ENCODE results near the gene RAB43. TPM values are rescaled to one million over a fixed set of nuclear protein-coding genes. Genes with fewer than 3 reads are reported as not detected.
"Not testable (repeated sequence)": the region's sequence is repeated elsewhere in the genome, so short reads cannot be mapped to it uniquely, and the experiment has no call there.

The RAB43 gene
- total RNA-seq, 2 experiments from 2014 or later = 56.0 to 58.7 TPM

DNA sequence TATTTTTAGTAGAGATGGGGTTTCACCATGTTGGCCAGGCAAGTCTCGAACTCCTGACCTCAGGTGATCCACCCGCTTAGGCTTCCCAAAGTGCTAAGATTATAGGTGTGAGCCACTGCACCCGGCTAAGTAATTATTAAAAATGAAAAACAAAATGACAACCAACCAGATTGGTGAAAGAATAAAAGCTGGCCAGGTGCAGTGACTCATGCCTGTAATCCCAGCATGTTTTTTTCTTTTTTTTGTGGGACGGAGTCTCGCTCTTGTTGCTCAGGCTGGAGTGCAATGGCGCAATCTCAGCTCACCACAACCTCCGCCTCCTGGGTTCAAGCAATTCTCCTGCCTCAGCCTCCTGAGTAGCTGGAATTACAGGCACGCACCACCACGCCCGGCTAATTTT lies 14.7 kb upstream of the RAB43 start:
- CTCF ChIA-PET = interaction anchor here (1.0 to 1.4 kb wide), 2 partner anchors 14 to 109 kb away, joined by 4 read pairs; partner anchors contain the start of gene RAB43
- H3K27ac Mint-ChIP-seq; H3K4me3 Mint-ChIP-seq; DNase-seq; H3K27me3 Mint-ChIP-seq (ENCODE audit: low read depth); POLR2A ChIA-PET; H3K9me3 Mint-ChIP-seq (ENCODE audit: insufficient read depth); ATAC-seq: not testable (repeated sequence)
- peaks cover 11% of the 10 kb centered on the region for H3K4me1 Mint-ChIP-seq (ENCODE audit: low read depth)
- peaks cover 33% of the 10 kb centered on the region for H3K36me3 Mint-ChIP-seq (ENCODE audit: low read depth)

DNA sequence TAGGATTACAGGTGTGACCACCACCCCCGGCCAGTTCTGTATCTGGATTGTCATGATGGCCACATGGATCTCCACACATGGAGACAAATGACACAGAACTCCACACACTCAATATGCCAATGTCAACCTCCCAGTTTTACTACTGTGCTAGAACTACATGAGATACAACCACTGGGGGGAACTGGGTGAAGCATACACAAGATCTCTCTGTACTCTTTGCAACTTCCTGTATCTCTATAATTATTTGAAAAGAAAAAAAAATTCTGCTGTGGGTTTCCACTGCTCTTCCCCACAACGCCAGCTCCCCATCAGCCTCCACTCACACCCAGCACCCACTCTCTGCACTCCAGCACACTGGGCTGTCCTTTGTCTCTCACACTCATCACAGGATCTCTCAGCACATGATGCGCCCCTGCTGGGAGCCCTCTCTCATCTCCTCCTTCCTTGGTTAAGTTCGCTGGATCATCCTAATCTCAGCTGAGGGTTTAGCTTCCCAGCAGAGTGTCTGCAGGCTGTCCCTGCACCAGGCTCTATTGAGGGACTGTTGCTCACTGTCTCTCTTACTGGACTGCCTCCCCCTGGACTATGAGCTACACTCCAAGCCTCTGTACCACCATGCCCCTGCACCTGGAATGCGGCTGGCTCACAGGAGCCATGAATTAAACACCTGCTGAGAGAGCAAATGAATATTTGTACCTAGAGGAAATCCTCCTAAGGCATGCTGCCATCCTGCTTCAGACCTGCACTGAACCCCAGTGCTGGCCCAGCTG lies 10.7 kb upstream of the RAB43 start:
- H3K36me3 Mint-ChIP-seq (ENCODE audit: low read depth) = peaks cover 45% of the 10 kb centered on the region
- ATAC-seq = peak; percentile 31
- ChIA-PET POLR2A (interaction anchor here (1.4 to 4.0 kb wide), 2 partner anchors 10 to 184 kb away, joined by 3 to 24 read pairs; partner anchors contain the start of gene RAB43), CTCF (interaction anchor here (1.3 to 4.1 kb wide), 6 partner anchors 11 to 162 kb away, joined by 3 to 17 read pairs (median 6); partner anchors contain the start of gene RAB43)
- H3K9me3 Mint-ChIP-seq (ENCODE audit: insufficient read depth) = no peaks in the 10 kb centered on the region
- no peak overlapping the region for H3K4me3 Mint-ChIP-seq
- H3K27ac Mint-ChIP-seq = peak overlapping the region; percentile 48
- DNase-seq = no peak
- no peaks in the 10 kb centered on the region for H3K27me3 Mint-ChIP-seq (ENCODE audit: low read depth)
- peaks cover 11% of the 10 kb centered on the region for H3K4me1 Mint-ChIP-seq (ENCODE audit: low read depth)

DNA sequence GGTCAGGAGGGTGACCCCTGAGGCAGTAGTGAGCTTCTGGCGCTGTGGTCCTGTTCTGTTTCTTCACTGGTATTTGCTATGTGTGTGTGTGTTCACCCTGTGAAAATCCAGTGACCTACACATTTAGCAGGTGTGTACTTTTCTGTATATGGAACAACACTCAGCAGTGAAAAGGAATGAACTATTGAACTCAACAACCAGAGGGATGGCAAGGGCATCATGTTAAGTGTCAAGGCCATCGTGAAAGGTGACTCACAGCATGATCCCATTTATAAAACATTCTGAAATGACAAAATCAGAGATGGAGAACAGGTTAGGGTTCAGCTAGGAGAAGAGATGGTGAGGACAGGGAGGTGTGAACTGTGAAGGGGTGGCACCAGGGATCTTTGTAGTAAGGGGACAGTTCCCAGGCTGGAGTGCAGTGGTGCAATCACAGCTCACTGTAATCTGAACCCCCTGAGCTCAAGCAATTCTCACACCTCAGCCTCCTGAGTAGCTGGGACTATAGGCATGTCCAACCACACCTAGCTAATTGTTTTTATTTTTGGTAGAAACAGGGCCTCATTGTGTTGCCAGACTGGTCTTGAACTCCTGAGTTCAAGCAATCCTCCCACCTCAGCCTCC lies 10.0 kb upstream of the RAB43 start:
- H3K4me1 Mint-ChIP-seq (ENCODE audit: low read depth) = peaks cover 11% of the 10 kb centered on the region
- CTCF ChIA-PET = interaction anchor here (1.3 to 4.1 kb wide), 6 partner anchors 10 to 162 kb away, joined by 3 to 17 read pairs (median 6); partner anchors contain the start of gene RAB43
- peaks cover 47% of the 10 kb centered on the region for H3K36me3 Mint-ChIP-seq (ENCODE audit: low read depth)
- H3K9me3 Mint-ChIP-seq (ENCODE audit: insufficient read depth) = no peaks in the 10 kb centered on the region
- POLR2A ChIA-PET = interaction anchor here (1.4 to 4.0 kb wide), 2 partner anchors 10 to 184 kb away, joined by 3 to 24 read pairs; partner anchors contain the start of gene RAB43
- peak overlapping the region; percentile 23 for H3K27ac Mint-ChIP-seq
- ATAC-seq (no peak), DNase-seq (no peak)
- H3K4me3 Mint-ChIP-seq = no peak overlapping the region
- H3K27me3 Mint-ChIP-seq (ENCODE audit: low read depth) = no peaks in the 10 kb centered on the region

DNA sequence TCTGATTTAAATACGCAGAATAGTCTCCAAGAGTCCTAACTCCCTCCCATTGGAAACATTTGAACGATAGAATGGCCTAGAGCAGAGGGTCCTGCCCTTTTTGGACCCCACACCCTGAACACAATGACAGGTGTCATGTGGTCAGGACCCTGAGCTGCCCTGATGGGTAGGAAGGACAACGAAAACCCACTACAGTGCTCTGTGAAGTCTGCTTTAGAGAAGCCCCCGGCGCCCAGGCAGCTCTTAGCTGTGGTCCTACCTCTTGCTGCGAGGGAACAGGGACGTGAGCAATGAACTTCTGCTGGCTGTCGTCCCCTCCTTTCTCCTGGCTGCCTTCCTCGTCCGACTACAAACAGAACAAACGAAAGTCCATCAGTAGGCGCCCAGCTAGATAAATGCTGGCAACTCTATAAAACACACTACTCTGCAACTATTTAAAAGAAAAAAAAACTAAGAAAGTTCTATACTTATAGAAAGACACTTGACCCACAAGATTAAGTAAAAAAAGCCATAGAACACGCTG lies 8.7 kb upstream of the RAB43 start:
- Mint-ChIP-seq H3K27ac (no peak overlapping the region), H3K36me3 (ENCODE audit: low read depth) (peaks cover 52% of the 10 kb centered on the region), H3K9me3 (ENCODE audit: insufficient read depth) (no peaks in the 10 kb centered on the region), H3K4me3 (no peak overlapping the region), H3K27me3 (ENCODE audit: low read depth) (no peaks in the 10 kb centered on the region), H3K4me1 (ENCODE audit: low read depth) (peaks cover 11% of the 10 kb centered on the region)
- ATAC-seq = no peak
- no peak for DNase-seq
- CTCF ChIA-PET = interaction anchor here (2.0 to 4.1 kb wide), 4 partner anchors 9 to 161 kb away, joined by 4 to 17 read pairs (median 10); partner anchors contain the start of gene RAB43
- POLR2A ChIA-PET = no interaction called here

DNA sequence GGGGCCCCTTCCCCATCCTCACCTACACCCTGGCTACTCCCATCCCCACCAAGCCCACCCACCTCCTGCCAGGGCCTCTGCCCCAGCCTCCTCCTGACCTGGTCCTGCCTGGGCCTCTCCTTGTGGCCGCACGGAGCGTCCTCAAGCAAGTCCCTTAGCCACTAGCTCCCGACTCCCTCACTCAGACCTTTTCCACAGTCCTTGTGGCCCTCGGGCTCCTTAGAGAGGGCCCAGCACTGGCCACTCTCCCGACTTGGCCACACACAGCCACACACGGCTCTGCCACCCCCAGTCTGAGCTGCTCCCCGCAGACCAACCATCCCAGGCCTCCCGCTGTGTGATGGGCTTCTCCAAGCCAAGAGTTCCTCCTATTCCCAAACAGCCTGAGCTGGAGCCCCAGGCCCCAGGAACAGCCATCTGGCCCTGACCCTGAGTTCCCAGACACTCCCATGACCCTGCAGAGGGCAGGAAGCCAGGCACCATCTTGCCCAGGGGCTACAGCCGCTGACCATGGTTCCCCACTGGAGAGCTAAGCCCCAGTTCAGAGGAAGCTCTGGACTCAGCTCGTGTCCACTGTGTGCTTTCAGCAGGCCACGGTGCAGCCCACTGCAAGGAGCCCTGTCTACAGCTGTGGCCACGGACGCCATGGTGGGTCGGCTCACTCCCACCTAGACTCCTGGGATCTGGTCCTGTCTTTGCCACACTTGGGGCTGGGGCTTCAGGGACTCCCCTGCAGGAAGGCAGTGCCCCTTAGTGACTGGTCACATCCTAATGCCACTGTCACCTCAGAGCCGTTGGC lies 7.0 kb upstream of the RAB43 start:
- no peak for DNase-seq
- no peaks in the 10 kb centered on the region for H3K9me3 Mint-ChIP-seq (ENCODE audit: insufficient read depth)
- POLR2A ChIA-PET = interaction anchor here (0.8 to 1.1 kb wide), 2 partner anchors 10 to 135 kb away, joined by 3 read pairs; no protein-coding TSS in a partner anchor
- no peak for ATAC-seq
- H3K27me3 Mint-ChIP-seq (ENCODE audit: low read depth) = no peaks in the 10 kb centered on the region
- peaks cover 14% of the 10 kb centered on the region for H3K4me1 Mint-ChIP-seq (ENCODE audit: low read depth)
- no peak overlapping the region for H3K4me3 Mint-ChIP-seq
- H3K36me3 Mint-ChIP-seq (ENCODE audit: low read depth) = peaks cover 42% of the 10 kb centered on the region
- CTCF ChIA-PET = no interaction called here
- peak overlapping the region; percentile 19 for H3K27ac Mint-ChIP-seq

DNA sequence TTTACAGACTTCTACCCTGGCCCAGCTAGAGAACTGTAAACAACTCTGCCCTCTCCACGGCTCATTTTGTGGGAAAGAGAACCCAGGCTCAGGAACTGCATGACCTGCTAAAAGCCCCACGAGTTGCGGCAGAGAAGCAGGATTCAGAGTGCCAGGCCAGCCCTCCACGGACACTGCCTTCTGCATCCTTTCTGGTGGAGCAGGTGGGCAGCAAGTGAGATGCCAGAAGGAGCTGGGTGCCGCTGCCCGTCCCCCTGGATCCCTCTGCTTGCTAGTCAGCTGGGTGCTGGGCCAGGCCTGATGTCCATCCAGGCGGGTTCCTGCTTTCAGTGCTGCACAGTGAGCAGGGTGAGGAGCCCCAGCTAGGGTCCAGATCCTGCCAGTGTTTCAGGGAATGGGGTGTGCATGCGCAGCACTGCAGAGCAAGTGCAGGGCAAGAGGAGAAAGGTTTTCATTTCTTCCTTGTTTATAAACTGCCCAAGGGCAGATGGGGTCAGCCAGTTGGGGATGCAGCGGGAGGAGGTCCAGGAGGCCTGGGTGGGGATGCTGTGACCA lies 5.2 kb upstream of the RAB43 start:
- H3K27ac Mint-ChIP-seq = peak overlapping the region; percentile 41
- H3K27me3 Mint-ChIP-seq (ENCODE audit: low read depth) = no peaks in the 10 kb centered on the region
- H3K4me3 Mint-ChIP-seq = no peak overlapping the region
- H3K9me3 Mint-ChIP-seq (ENCODE audit: insufficient read depth) = no peaks in the 10 kb centered on the region
- ChIA-PET POLR2A (no interaction called here), CTCF (no interaction called here)
- H3K36me3 Mint-ChIP-seq (ENCODE audit: low read depth) = peaks cover 27% of the 10 kb centered on the region
- ATAC-seq (no peak), DNase-seq (no peak)
- H3K4me1 Mint-ChIP-seq (ENCODE audit: low read depth) = peaks cover 18% of the 10 kb centered on the region

DNA sequence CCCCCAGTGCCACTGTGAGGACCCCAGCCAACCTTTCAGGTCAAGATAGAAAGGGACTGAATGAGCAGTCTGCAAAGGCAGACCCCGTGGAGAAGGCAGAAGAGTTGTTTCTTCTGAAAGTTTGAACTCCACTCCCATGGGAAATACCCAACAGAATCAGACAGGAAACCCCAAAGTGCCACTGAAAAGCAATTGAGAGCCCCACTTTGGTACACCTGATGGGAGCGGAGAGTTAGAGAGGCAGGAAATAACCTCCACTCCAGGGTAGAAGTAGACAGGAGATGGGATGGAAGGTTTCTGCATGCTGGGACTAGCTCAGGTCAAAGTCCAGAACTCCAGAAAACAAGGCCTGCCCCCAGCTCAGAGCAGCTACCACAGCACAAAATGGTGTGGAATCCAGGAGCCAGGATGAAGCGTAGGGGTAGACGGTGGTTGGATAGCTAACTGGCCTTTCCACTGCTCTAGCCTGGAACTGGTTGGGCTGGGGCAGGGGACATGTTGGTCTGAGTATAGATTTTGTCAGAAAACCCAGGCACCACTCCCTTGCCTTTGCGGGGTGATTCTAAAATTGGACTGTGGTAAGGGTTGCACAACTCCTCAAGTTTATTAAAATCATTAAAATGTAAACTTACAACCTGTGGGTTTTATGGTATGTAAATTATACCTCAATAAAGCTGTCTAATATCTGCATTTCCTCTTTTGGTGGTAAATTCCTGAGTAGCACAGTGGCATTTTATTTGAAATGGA lies 1.9 kb upstream of the RAB43 start:
- DNase-seq = no peak
- peaks cover 26% of the 10 kb centered on the region for H3K4me1 Mint-ChIP-seq (ENCODE audit: low read depth)
- no peaks in the 10 kb centered on the region for H3K9me3 Mint-ChIP-seq (ENCODE audit: insufficient read depth)
- no peak overlapping the region for H3K4me3 Mint-ChIP-seq
- H3K36me3 Mint-ChIP-seq (ENCODE audit: low read depth) = peaks cover 35% of the 10 kb centered on the region
- POLR2A ChIA-PET = interaction anchor here (0.7 to 6.3 kb wide), 4 partner anchors 9 to 192 kb away, joined by 3 to 103 read pairs (median 37); a partner anchor contains a TSS
- CTCF ChIA-PET = interaction anchor here (0.8 to 8.9 kb wide), 6 partner anchors 39 to 153 kb away, joined by 3 to 102 read pairs (median 28); no protein-coding TSS in a partner anchor
- H3K27ac Mint-ChIP-seq = peak overlapping the region; percentile 67
- no peak for ATAC-seq
- H3K27me3 Mint-ChIP-seq (ENCODE audit: low read depth) = no peaks in the 10 kb centered on the region

DNA sequence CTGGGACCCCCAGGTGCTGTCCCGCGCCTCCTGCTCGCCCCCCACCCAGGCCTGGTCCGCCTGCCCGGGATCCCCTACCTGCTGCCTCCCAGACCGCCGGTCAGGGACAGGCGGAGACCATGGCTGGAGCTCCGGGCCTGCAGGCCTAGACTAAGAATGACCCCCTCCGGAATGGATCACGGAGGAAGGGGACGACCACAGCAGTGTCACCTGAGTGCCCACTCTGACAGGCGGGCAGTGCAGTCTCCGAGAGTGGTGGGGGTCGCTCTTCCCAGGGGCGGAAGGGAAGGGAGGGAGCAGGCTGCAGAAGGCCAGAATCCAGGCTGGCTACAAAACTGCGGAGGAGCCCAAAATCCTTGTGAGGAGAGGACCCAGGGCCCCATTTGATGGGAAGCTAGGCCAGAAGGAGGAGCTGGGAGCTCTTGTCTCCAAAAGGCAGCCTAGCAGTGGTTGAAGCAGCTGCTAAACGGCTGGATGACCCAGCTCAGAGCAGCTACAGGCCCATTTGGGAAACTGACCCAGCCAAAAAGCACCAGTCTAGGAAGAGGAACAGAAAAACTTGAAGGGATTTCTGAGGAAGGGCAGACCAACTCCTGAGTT lies 908 bp upstream of the RAB43 start:
- DNase-seq (no peak), ATAC-seq (no peak)
- Mint-ChIP-seq H3K27me3 (ENCODE audit: low read depth) (no peaks in the 10 kb centered on the region), H3K27ac (peak overlapping the region; percentile 67), H3K4me1 (ENCODE audit: low read depth) (peaks cover 36% of the 10 kb centered on the region), H3K4me3 (peak overlapping the region; percentile 54), H3K36me3 (ENCODE audit: low read depth) (peaks cover 43% of the 10 kb centered on the region), H3K9me3 (ENCODE audit: insufficient read depth) (no peaks in the 10 kb centered on the region)
- ChIA-PET CTCF (interaction anchor here (1.1 to 8.9 kb wide), 9 partner anchors 13 to 152 kb away, joined by 3 to 102 read pairs (median 11); no protein-coding TSS in a partner anchor), POLR2A (interaction anchor here (1.1 to 7.2 kb wide), 13 partner anchors 10 to 193 kb away, joined by 3 to 103 read pairs (median 34); partner anchors contain the start of genes CNBP and HMCES)

DNA sequence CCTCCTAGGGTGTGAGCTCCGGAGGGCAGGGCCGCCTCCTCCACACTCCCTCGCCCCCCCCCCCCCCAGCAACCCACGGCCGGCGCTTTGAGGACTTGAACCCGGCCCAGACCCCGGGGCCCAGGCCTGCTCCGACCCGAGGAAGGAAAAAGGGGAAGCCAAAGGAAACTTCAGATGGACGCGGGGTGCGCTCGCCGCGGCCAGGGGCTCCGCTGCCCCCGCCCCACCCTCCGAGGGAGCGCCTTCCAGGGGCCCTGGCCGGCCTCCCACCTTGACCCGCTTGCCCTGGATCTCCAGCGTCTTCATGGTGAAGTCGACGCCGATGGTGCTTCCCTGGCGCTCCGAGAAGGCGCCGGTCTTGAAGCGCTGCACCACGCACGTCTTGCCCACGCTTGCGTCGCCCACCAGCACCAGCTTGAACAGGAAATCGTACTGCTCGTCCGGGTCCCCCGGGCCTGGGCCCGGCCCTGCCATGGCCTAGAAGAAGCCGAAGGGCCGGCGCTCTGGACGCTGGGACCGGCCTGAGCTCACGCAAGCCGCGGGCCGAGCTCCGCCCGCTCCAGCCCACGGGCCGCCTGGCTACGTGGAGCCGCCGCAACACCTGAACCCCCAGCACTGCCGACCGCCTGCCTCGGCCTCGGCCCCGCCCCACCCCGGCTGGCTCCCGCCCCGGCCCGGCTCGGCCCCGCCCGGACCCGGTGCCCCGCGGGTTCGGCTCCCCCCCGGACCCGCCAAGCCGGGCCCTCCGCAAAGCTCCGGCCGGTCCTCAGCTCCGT lies 400 bp downstream of the RAB43 start:
- Mint-ChIP-seq H3K9me3 (ENCODE audit: insufficient read depth) (no peaks in the 10 kb centered on the region), H3K27ac (peak overlapping the region; percentile 96), H3K36me3 (ENCODE audit: low read depth) (peaks cover 47% of the 10 kb centered on the region), H3K4me1 (ENCODE audit: low read depth) (peaks cover 48% of the 10 kb centered on the region), H3K27me3 (ENCODE audit: low read depth) (no peaks in the 10 kb centered on the region), H3K4me3 (peak overlapping the region; percentile 84)
- ATAC-seq (peak; percentile 30), DNase-seq (peak; percentile 57)
- ChIA-PET POLR2A (interaction anchor here (0.6 to 7.2 kb wide), 34 partner anchors 11 to 448 kb away, joined by 3 to 103 read pairs (median 4); partner anchors contain the start of genes CFAP92, CNBP, COPG1 and HMCES), CTCF (interaction anchor here (0.6 to 8.9 kb wide), 16 partner anchors 8 to 242 kb away, joined by 3 to 102 read pairs (median 4); no protein-coding TSS in a partner anchor)
